ENCODE measurements around the gene ZNF71.
"Not testable (repeated sequence)": the region's sequence is repeated elsewhere in the genome, so short reads cannot be mapped to it uniquely, and the experiment has no call there.

The ZNF71 gene

GRCh38 chr19:56623006-56623405 lies 27.9 kb downstream of the ZNF71 start:
- DNase-seq = no peak

GRCh38 chr19:56625708-56626107 lies 30.6 kb downstream of the ZNF71 start:
- DNase-seq = no peak

GRCh38 chr19:56633021-56633420 lies 37.9 kb downstream of the ZNF71 start:
- DNase-seq = no peak

GRCh38 chr19:56637976-56638555 lies 43.0 kb downstream of the ZNF71 start:
- no peak for DNase-seq

- no peak for DNase-seq
Observed at GRCh38 chr19:56639217-56639616, 44.1 kb downstream of the ZNF71 start.

GRCh38 chr19:56642711-56643459 lies 47.8 kb downstream of the ZNF71 start, which contains the start of gene SMIM17:
Gene SMIM17 (plus strand): TSS chr19:56643159. CDS start chr19:56645668, 2,509 bp downstream.
- DNase-seq = no peak

GRCh38 chr19:56643460-56643955 lies 48.4 kb downstream of the ZNF71 start:
- DNase-seq = no peak

GRCh38 chr19:56654151-56654550 lies 59.0 kb downstream of the ZNF71 start:
- DNase-seq = no peak

- DNase-seq = peak; percentile 35
Observed at GRCh38 chr19:56660381-56661107, 65.4 kb downstream of the ZNF71 start.

GRCh38 chr19:56661248-56661647 lies 66.1 kb downstream of the ZNF71 start:
- DNase-seq = no peak

- no peak for DNase-seq
Observed at GRCh38 chr19:56663931-56664500, 68.9 kb downstream of the ZNF71 start.

GRCh38 chr19:56664511-56664910 lies 69.4 kb downstream of the ZNF71 start:
- no peak for DNase-seq

GRCh38 chr19:56667311-56667870 lies 72.3 kb downstream of the ZNF71 start:
- DNase-seq = no peak

- DNase-seq = no peak
Observed at GRCh38 chr19:56668676-56669075, 73.6 kb downstream of the ZNF71 start.

GRCh38 chr19:56670401-56670960 lies 75.4 kb downstream of the ZNF71 start:
- DNase-seq = no peak

GRCh38 chr19:56670961-56671612 lies 76.0 kb downstream of the ZNF71 start:
- DNase-seq = no peak

- peak; percentile 99 for DNase-seq
Observed at GRCh38 chr19:56671613-56671994, 76.5 kb downstream of the ZNF71 start, which contains the start of gene ZNF835. Gene ZNF835 (minus strand): TSS chr19:56671757. CDS start chr19:56665198, 6,559 bp downstream.

GRCh38 chr19:56672610-56673009 lies 77.5 kb downstream of the ZNF71 start:
- not testable (repeated sequence) for DNase-seq
